H9 (cell line): ENCODE measurements around the gene DRD4. TPM values are rescaled to one million over a fixed set of nuclear protein-coding genes. Genes with fewer than 3 reads are reported as not detected.

Source experiments
- DNase-seq: peaks from one replicate; pipeline ENCODE4 v3.0.0-alpha.2; 2017
- H2AFZ ChIP-seq: one replicate; pipeline ENCODE4 v1.6.1; 2013; ENCODE audit warnings: mild to moderate bottlenecking, low read length, control low read depth, moderate library complexity
- H2AK5ac ChIP-seq: 2 replicates; pipeline ENCODE4 v1.6.1; 2013; ENCODE audit warnings: low read length, control low read depth, mixed read lengths; ENCODE audit not compliant: insufficient read length
- H2BK120ac ChIP-seq: one replicate; pipeline ENCODE4 v1.6.1; 2013; ENCODE audit warnings: low read depth, mild to moderate bottlenecking, low read length, control low read depth, inconsistent platforms; ENCODE audit not compliant: poor library complexity, severe bottlenecking
- H2BK12ac ChIP-seq: 2 replicates; pipeline ENCODE4 v1.6.1; 2013; ENCODE audit warnings: low read length, control low read depth, mixed read lengths, low read depth; ENCODE audit not compliant: insufficient read length
- H2BK15ac ChIP-seq: 2 replicates; pipeline ENCODE4 v1.6.1; 2013; ENCODE audit warnings: low read depth, low read length, control low read depth
- H2BK20ac ChIP-seq: one replicate; pipeline ENCODE4 v1.6.1; 2013; ENCODE audit warnings: low read depth, mild to moderate bottlenecking, low read length, control low read depth, inconsistent platforms; ENCODE audit not compliant: poor library complexity, severe bottlenecking
- H2BK5ac ChIP-seq: 2 replicates; pipeline ENCODE4 v1.6.1; 2013; ENCODE audit warnings: low read length, control low read depth, mixed read lengths; ENCODE audit not compliant: insufficient read length
- H3K14ac ChIP-seq: 2 replicates; pipeline ENCODE4 v1.6.1; 2013; ENCODE audit warnings: low read length, control low read depth; ENCODE audit not compliant: insufficient read depth
- H3K18ac ChIP-seq: 2 replicates; pipeline ENCODE4 v1.6.1; 2013; ENCODE audit warnings: low read depth, mild to moderate bottlenecking, mixed read lengths, low read length, control low read depth; ENCODE audit not compliant: insufficient read length
- H3K23ac ChIP-seq: 2 replicates; pipeline ENCODE4 v1.6.1; 2013; ENCODE audit warnings: low read length, control low read depth, mixed read lengths, low read depth; ENCODE audit not compliant: insufficient read length
- H3K23me2 ChIP-seq: 2 replicates; pipeline ENCODE4 v1.6.1; 2013; ENCODE audit warnings: low read depth, mild to moderate bottlenecking, mixed read lengths, low read length, control low read depth; ENCODE audit not compliant: insufficient read length, poor library complexity, severe bottlenecking
- H3K27ac ChIP-seq: 2 replicates; pipeline ENCODE4 v1.5.1; 2013; ENCODE audit warnings: low read length, control low read depth, mixed read lengths, low read depth; ENCODE audit not compliant: insufficient read length
- H3K27me3 ChIP-seq: 2 replicates; pipeline ENCODE4 v1.6.1; 2013; ENCODE audit warnings: low read length, control low read depth, inconsistent platforms; ENCODE audit not compliant: insufficient read depth
- H3K4ac ChIP-seq: 2 replicates; pipeline ENCODE4 v1.6.1; 2013; ENCODE audit warnings: low read depth, mild to moderate bottlenecking, control low read depth, inconsistent platforms, low read length, moderate library complexity
- H3K4me1 ChIP-seq: 2 replicates; pipeline ENCODE4 v1.6.1; 2013; ENCODE audit warnings: low read length, control low read depth, inconsistent platforms; ENCODE audit not compliant: insufficient read depth
- H3K4me2 ChIP-seq: 2 replicates; pipeline ENCODE4 v1.6.1; 2013; ENCODE audit warnings: low read length, control low read depth, mixed read lengths; ENCODE audit not compliant: insufficient read length, insufficient read depth
- H3K56ac ChIP-seq: 2 replicates; pipeline ENCODE4 v1.6.1; 2013; ENCODE audit warnings: low read depth, mild to moderate bottlenecking, mixed read lengths, low read length, control low read depth; ENCODE audit not compliant: insufficient read length
- H3K79me1 ChIP-seq: 2 replicates; pipeline ENCODE4 v1.6.1; 2013; ENCODE audit warnings: low read depth, mild to moderate bottlenecking, moderate library complexity, low read length, control low read depth, inconsistent platforms; ENCODE audit not compliant: insufficient read depth, poor library complexity, severe bottlenecking
- H3K79me2 ChIP-seq: 2 replicates; pipeline ENCODE4 v1.6.1; 2013; ENCODE audit warnings: low read length, control low read depth, inconsistent platforms; ENCODE audit not compliant: insufficient read depth
- H3K9ac ChIP-seq: 2 replicates; pipeline ENCODE4 v1.6.1; 2013; ENCODE audit warnings: low read length, control low read depth, mixed read lengths; ENCODE audit not compliant: insufficient read length; ENCODE audit errors: extremely low read depth
- H3K9me3 ChIP-seq: one replicate; pipeline ENCODE4 v1.6.1; 2013; ENCODE audit warnings: low read depth, low read length, inconsistent platforms; ENCODE audit not compliant: control insufficient read depth
- H3T11ph ChIP-seq: one replicate; pipeline ENCODE4 v1.6.1; 2013; ENCODE audit warnings: mild to moderate bottlenecking, low read length, control low read depth, inconsistent platforms
- H4K20me1 ChIP-seq: one replicate; pipeline ENCODE4 v1.6.1; 2013; ENCODE audit not compliant: control insufficient read depth, insufficient read length, insufficient read depth
- H4K5ac ChIP-seq: 2 replicates; pipeline ENCODE4 v1.6.1; 2013; ENCODE audit warnings: low read depth, mild to moderate bottlenecking, mixed read lengths, low read length, control low read depth; ENCODE audit not compliant: insufficient read length
- H4K8ac ChIP-seq: replicated peaks from 2 replicates; pipeline ENCODE4 v1.6.1; 2013; ENCODE audit warnings: low read length, control low read depth, mixed read lengths, low read depth; ENCODE audit not compliant: insufficient read length
- H4K91ac ChIP-seq: 2 replicates; pipeline ENCODE4 v1.6.1; 2013; ENCODE audit warnings: low read depth, mild to moderate bottlenecking, moderate library complexity, mixed read lengths, low read length, control low read depth; ENCODE audit not compliant: insufficient read length
- H3K27ac Mint-ChIP-seq, 3 experiments: 2 replicates in 2 of 3; 3 replicates in 1 of 3; pipeline ENCODE4 v1.8.0; 2020 to 2021; ENCODE audit warnings: mixed read lengths in 3 of 3, mild to moderate bottlenecking in 1 of 3, moderate library complexity in 1 of 3
- H3K27me3 Mint-ChIP-seq: 2 replicates; pipeline ENCODE4 v1.8.0; 2021; ENCODE audit warnings: low read depth, mild to moderate bottlenecking, moderate library complexity, mixed read lengths
- H3K36me3 Mint-ChIP-seq, 3 experiments: 2 replicates in 2 of 3; 3 replicates in 1 of 3; pipeline ENCODE4 v1.8.0; 2020 to 2021; ENCODE audit warnings: low read depth in 3 of 3, mixed read lengths in 3 of 3; ENCODE audit not compliant: insufficient read depth in 1 of 3
- H3K4me1 Mint-ChIP-seq, 2 experiments: 2 replicates each; pipeline ENCODE4 v1.8.0; 2020; ENCODE audit warnings: mixed read lengths in 2 of 2
- H3K4me3 Mint-ChIP-seq, 2 experiments: 2 replicates in 1 of 2; 3 replicates in 1 of 2; pipeline ENCODE4 v1.8.0; 2020 to 2021; ENCODE audit warnings: mild to moderate bottlenecking in 2 of 2, mixed read lengths in 2 of 2, moderate library complexity in 1 of 2
- H3K9me3 Mint-ChIP-seq, 2 experiments: 2 replicates in 1 of 2; 3 replicates in 1 of 2; pipeline ENCODE4 v1.8.0; 2020; ENCODE audit warnings: mild to moderate bottlenecking in 2 of 2, mixed read lengths in 2 of 2, moderate library complexity in 1 of 2
- CTCF ChIP-seq: fragments of 200-600 bp; sonication (generic); conservative IDR thresholded peaks from 3 replicates; pipeline ENCODE4 v1.8.0; 2021; ENCODE audit warnings: antibody characterized with exemption, mild to moderate bottlenecking
- WGBS: extraction: QIAGEN DNeasy Blood & Tissue Kit; methylation state at CpG from one replicate; pipeline ENCODE4 v1.1.7; 2013; ENCODE audit warnings: missing lambda C conversion rate, low lambda C conversion rate, mixed read lengths; ENCODE audit not compliant: insufficient read length; ENCODE audit errors: extremely low coverage; 5-methylcytosine and 5-hydroxymethylcytosine counted together
- total RNA-seq: library from RNA; stranded (reverse); gene quantifications from 2 replicates; pipeline ENCODE4 v1.2.1, GENCODE V29; 2021

The DRD4 gene
- total RNA-seq, 1 experiment from 2014 or later = 6.8 TPM

GRCh38 chr11:609341-609811 lies 27.7 kb upstream of the DRD4 start:
- H4K20me1 ChIP-seq = peaks cover 3% of the 10 kb centered on the region
- H3K27me3 Mint-ChIP-seq = no peaks in the 10 kb centered on the region

More at GRCh38 chr11:609341-609811, 27.7 kb upstream of the DRD4 start:
- Histone ChIP-seq H3K4ac (no peak overlapping the region), H3K23me2 (no peaks in the 10 kb centered on the region), H3K18ac (no peak overlapping the region), H2AK5ac (no peak overlapping the region), H3K4me1 (no peaks in the 10 kb centered on the region), H3K9ac (no peak overlapping the region), H3K27ac (no peak overlapping the region), H4K8ac (no peak overlapping the region), H2AFZ (no peak overlapping the region), H3K27me3 (no peaks in the 10 kb centered on the region), H2BK20ac (no peak overlapping the region), H3K4me2 (no peak overlapping the region), H3K79me1 (no peaks in the 10 kb centered on the region), H3K14ac (no peak overlapping the region), H2BK15ac (no peak overlapping the region), H2BK12ac (no peak overlapping the region), H2BK120ac (no peak overlapping the region), H4K91ac (no peak overlapping the region), H3K23ac (no peak overlapping the region), H3K9me3 (no peaks in the 10 kb centered on the region), H2BK5ac (no peak overlapping the region), H3K56ac (no peak overlapping the region), H3K79me2 (no peaks in the 10 kb centered on the region), H3T11ph (no peak overlapping the region), H4K5ac (no peak overlapping the region)
- H3K4me3 Mint-ChIP-seq = no peak overlapping the region
- no peak for DNase-seq
- H3K9me3 Mint-ChIP-seq = no peaks in the 10 kb centered on the region
- peaks cover 23 to 66% (median 61%) of the 10 kb centered on the region in 3 experiments for H3K36me3 Mint-ChIP-seq
- peaks cover 3 to 4% of the 10 kb centered on the region in 2 experiments; a peak in 1 of 4 replicates for H3K4me1 Mint-ChIP-seq
- no peak for TF ChIP-seq CTCF
- no peak overlapping the region for H3K27ac Mint-ChIP-seq
- no CpG with 5 or more reads among the region's 28 CpGs for WGBS
